GM21786 (cell line): Measurements from ENCODE around the gene TRPV6.

Experiments used
- ATAC-seq: cut with Tn5 transposase; IDR thresholded peaks from one replicate; pipeline ENCODE4 v1.9.1; 2021; ENCODE audit not compliant: unreplicated experiment

Gene TRPV6

GRCh38 chr7:142870147-142870559, 15.4 kb downstream of the TRPV6 start:
- no peak for ATAC-seq

- no peak for ATAC-seq
Measured at GRCh38 chr7:142869434-142869833, 16.1 kb downstream of the TRPV6 start.

- ATAC-seq, result no peak
Measured at GRCh38 chr7:142868986-142869415, 16.5 kb downstream of the TRPV6 start.

GRCh38 chr7:142868188-142868985, 17.2 kb downstream of the TRPV6 start:
- ATAC-seq, result no peak

- no peak for ATAC-seq
Measured at GRCh38 chr7:142867398-142868187, 18.0 kb downstream of the TRPV6 start.

- ATAC-seq, result no peak
Measured at GRCh38 chr7:142867097-142867378, 18.5 kb downstream of the TRPV6 start.

- ATAC-seq, result no peak
Measured at GRCh38 chr7:142866361-142867096, 19.0 kb downstream of the TRPV6 start.

GRCh38 chr7:142865766-142866165, 19.8 kb downstream of the TRPV6 start:
- no peak for ATAC-seq

- ATAC-seq, result no peak
Measured at GRCh38 chr7:142864980-142865747, 20.4 kb downstream of the TRPV6 start.

- no peak for ATAC-seq
Measured at GRCh38 chr7:142863891-142864685, 21.5 kb downstream of the TRPV6 start.

GRCh38 chr7:142862786-142863400, 22.7 kb downstream of the TRPV6 start:
- no peak for ATAC-seq

GRCh38 chr7:142862351-142862750, 23.2 kb downstream of the TRPV6 start:
- ATAC-seq, result no peak

GRCh38 chr7:142860968-142861367, 24.6 kb downstream of the TRPV6 start:
- ATAC-seq, result no peak

GRCh38 chr7:142859829-142860228, 25.7 kb downstream of the TRPV6 start:
- ATAC-seq, result no peak

- ATAC-seq, result no peak
Measured at GRCh38 chr7:142859411-142859810, 26.1 kb downstream of the TRPV6 start.

- ATAC-seq, result no peak
Measured at GRCh38 chr7:142857625-142858024, 27.9 kb downstream of the TRPV6 start.

- ATAC-seq, result no peak
Measured at GRCh38 chr7:142856565-142857245, 28.8 kb downstream of the TRPV6 start.

GRCh38 chr7:142855756-142856564, 29.6 kb downstream of the TRPV6 start:
- no peak for ATAC-seq
